Measurements from ENCODE around the gene SLC43A1. TPM values are rescaled to one million over a fixed set of nuclear protein-coding genes. Genes with fewer than 3 reads are reported as not detected.
A peak's percentile ranks its signal among the peaks of the same experiment; 100 is the strongest.

Gene SLC43A1
- total RNA-seq = 10 to 100 TPM in 1 of 2 donors, 1 to 10 TPM in 1; 8.7 to 19.0 TPM

DNA sequence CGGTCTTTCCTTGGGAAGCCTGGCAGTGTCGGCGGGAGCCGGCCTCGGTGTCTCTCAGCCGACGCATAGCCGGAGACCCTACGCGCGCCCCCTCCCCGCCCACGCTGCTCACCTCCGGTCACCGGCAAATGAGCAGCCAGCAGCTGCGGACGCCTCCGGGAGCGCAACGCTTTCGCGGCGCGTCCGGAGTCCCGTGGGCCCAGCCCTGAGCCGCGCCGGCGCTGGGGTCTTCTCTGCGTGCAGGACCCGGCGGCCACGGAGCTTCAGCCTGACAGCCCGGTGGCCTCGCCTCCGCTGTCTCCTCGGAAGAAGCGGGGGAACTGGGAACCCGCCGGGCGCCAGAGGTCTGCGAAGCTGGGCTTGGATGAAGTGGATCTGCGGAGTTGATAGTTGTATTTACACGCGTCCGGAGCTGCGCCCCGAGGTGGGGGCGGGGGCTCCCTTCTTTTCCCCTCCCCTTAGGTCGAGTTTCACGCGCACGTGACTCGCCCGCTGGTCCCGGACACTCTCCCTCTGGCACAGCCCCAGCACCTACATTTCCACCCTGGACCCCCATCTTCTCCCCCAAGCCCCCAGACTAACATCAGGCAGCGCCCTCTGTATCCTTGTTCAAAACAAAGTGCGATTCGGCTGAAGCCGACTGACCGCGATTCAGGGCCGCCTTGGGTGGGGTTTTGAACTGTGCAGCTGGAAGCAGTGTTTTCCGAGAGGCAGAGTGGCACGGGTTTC, at the start of gene SLC43A1:
Gene SLC43A1, minus strand, starts transcription at position 371 of the 729 bp plus-strand sequence. CDS start 1,591 bp downstream, outside the sequence.
- Histone ChIP-seq H3K9ac (ENCODE audit: low read depth in 2 of 2, low read length in 2 of 2) (peak within 1 kb of the TSS; percentile 65 to 81), H3K36me3 (no peaks in the 10 kb centered on the region), H3K27ac (no peak within 1 kb of the TSS), H3K4me1 (peaks cover 4% of the 10 kb centered on the region), H3K9me3 (no peaks in the 10 kb centered on the region), H3K27me3 (no peaks in the 10 kb centered on the region), H3K4me3 (peak within 1 kb of the TSS; percentile 79)
- intact Hi-C loops (cut with DNase I) = no loop called here
- TF ChIP-seq, protein P1, sequence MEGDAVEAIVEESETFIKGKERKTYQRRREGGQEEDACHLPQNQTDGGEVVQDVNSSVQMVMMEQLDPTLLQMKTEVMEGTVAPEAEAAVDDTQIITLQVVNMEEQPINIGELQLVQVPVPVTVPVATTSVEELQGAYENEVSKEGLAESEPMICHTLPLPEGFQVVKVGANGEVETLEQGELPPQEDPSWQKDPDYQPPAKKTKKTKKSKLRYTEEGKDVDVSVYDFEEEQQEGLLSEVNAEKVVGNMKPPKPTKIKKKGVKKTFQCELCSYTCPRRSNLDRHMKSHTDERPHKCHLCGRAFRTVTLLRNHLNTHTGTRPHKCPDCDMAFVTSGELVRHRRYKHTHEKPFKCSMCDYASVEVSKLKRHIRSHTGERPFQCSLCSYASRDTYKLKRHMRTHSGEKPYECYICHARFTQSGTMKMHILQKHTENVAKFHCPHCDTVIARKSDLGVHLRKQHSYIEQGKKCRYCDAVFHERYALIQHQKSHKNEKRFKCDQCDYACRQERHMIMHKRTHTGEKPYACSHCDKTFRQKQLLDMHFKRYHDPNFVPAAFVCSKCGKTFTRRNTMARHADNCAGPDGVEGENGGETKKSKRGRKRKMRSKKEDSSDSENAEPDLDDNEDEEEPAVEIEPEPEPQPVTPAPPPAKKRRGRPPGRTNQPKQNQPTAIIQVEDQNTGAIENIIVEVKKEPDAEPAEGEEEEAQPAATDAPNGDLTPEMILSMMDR (IDR thresholded peaks at IDR 0.05) = no peak
- DNase-seq = peak; percentile 72

- intact Hi-C loops (cut with DNase I) = loop anchor here (10.0 kb wide), 1 partner anchor 242 kb away; no protein-coding TSS in a partner anchor
- no peaks in the 10 kb centered on the region for H3K9me3 ChIP-seq
- DNase-seq = no peak
- H3K36me3 ChIP-seq = no peaks in the 10 kb centered on the region
- no peaks in the 10 kb centered on the region for H3K4me1 ChIP-seq
- TF ChIP-seq, protein P1 (IDR thresholded peaks at IDR 0.05) = no peak
- no peak overlapping the region for H3K4me3 ChIP-seq
- no peak overlapping the region for H3K27ac ChIP-seq
- no peak overlapping the region for H3K9ac ChIP-seq (ENCODE audit: low read depth in 2 of 2, low read length in 2 of 2)
- no peaks in the 10 kb centered on the region for H3K27me3 ChIP-seq
Measured at GRCh38 chr11:57562596-57562995, 47.1 kb upstream of the SLC43A1 start.

DNA sequence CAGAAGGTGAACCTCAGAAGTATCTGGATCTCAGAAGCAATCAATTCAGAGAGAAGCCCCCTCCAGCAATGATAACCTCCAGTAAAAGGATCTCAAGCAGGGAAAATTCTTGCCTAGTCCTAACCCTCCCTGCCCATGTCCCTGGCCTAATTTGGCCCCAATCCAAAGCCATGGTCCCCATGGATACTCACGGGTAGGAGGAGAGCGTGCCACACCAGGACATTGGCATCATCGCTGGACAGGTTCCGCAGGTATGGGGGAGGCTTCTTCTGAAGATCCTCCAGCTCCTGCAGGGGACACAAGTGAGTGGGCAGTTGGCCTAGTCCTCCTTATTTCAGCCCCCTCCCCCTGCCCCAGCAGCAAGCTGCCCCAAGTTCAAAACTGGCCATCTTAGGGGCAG, 44.6 kb upstream of the SLC43A1 start:
- DNase-seq = no peak
- intact Hi-C loops (cut with DNase I) = loop anchor here (10.0 kb wide), 1 partner anchor 245 kb away; no protein-coding TSS in a partner anchor
- Histone ChIP-seq H3K9me3 (no peaks in the 10 kb centered on the region), H3K4me3 (no peak overlapping the region), H3K4me1 (no peaks in the 10 kb centered on the region), H3K27me3 (no peaks in the 10 kb centered on the region), H3K36me3 (no peaks in the 10 kb centered on the region), H3K27ac (no peak overlapping the region), H3K9ac (ENCODE audit: low read depth in 2 of 2, low read length in 2 of 2) (no peak overlapping the region)
- TF ChIP-seq, protein P1 (IDR thresholded peaks at IDR 0.05) = no peak

- H3K4me1 ChIP-seq = no peaks in the 10 kb centered on the region
- DNase-seq = no peak
- H3K4me3 ChIP-seq = no peak overlapping the region
- H3K36me3 ChIP-seq = peaks cover 7% of the 10 kb centered on the region
- H3K9me3 ChIP-seq = no peaks in the 10 kb centered on the region
- TF ChIP-seq, protein P1 (IDR thresholded peaks at IDR 0.05) = no peak
- no peaks in the 10 kb centered on the region for H3K27me3 ChIP-seq
- no peak overlapping the region for H3K27ac ChIP-seq
- intact Hi-C loops (cut with DNase I) = no loop called here
- H3K9ac ChIP-seq (ENCODE audit: low read depth in 2 of 2, low read length in 2 of 2) = no peak overlapping the region
Measured at GRCh38 chr11:57556041-57556440, 40.5 kb upstream of the SLC43A1 start.

DNA sequence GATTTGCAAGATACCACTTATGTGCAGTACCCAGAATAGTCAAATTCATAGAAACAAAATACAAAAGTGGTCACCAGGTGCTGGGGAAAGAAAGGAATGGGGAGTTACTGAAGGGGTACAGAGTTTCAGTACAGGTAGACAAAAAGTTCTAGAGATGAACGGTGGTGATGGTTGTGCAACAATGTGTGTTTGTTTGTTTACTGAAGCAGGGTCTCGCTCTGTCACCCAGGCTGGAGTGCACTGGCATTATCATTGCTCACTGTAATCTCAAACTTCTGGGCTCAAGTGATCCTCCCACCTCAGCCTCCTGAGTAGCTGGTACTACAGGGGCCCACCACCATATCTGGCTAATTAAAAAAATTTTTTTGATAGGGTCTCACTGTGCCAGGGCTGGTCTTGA, 39.9 kb upstream of the SLC43A1 start:
- DNase-seq = no peak
- no peaks in the 10 kb centered on the region for H3K9me3 ChIP-seq
- H3K4me1 ChIP-seq = no peaks in the 10 kb centered on the region
- H3K9ac ChIP-seq (ENCODE audit: low read depth in 2 of 2, low read length in 2 of 2) = no peak overlapping the region
- TF ChIP-seq, protein P1 (IDR thresholded peaks at IDR 0.05) = no peak
- no peak overlapping the region for H3K4me3 ChIP-seq
- no peak overlapping the region for H3K27ac ChIP-seq
- intact Hi-C loops (cut with DNase I) = no loop called here
- H3K27me3 ChIP-seq = no peaks in the 10 kb centered on the region
- peaks cover 7% of the 10 kb centered on the region for H3K36me3 ChIP-seq
